ENCODE results near the gene MLLT6.

MLLT6 gene

GRCh38 chr17:38709104-38709820, 4.2 kb downstream of the MLLT6 start:
- Histone ChIP-seq H3K27ac (ENCODE audit: low read length) (no peak overlapping the region), H2AFZ (ENCODE audit: low read depth, low read length) (no peak overlapping the region), H3K4me1 (ENCODE audit: low read length) (peaks cover 9% of the 10 kb centered on the region), H3K79me2 (ENCODE audit: low read length) (peaks cover 60% of the 10 kb centered on the region), H3K9ac (ENCODE audit: low read length) (no peak overlapping the region), H3K27me3 (ENCODE audit: low read depth, low read length) (no peaks in the 10 kb centered on the region), H3K36me3 (replicated peaks; ENCODE audit: low read depth, low read length) (peaks cover 60% of the 10 kb centered on the region), H4K20me1 (ENCODE audit: insufficient read depth, low read length) (peaks cover 24% of the 10 kb centered on the region), H3K4me2 (ENCODE audit: low read length) (no peak overlapping the region), H3K4me3 (ENCODE audit: low read length) (no peak overlapping the region), H3K9me3 (ENCODE audit: insufficient read depth, low read length) (no peaks in the 10 kb centered on the region)
- no peak for TF ChIP-seq EZH2phosphoT487 (IDR thresholded peaks at IDR 0.05; ENCODE audit: low read depth)
- TF ChIP-seq CTCF (IDR thresholded peaks at IDR 0.05; ENCODE audit: low read depth, low read length) = no peak

- Histone ChIP-seq H3K9me3 (ENCODE audit: insufficient read depth, low read length) (no peaks in the 10 kb centered on the region), H3K4me2 (ENCODE audit: low read length) (no peak overlapping the region), H3K36me3 (replicated peaks; ENCODE audit: low read depth, low read length) (peaks cover 63% of the 10 kb centered on the region), H3K27me3 (ENCODE audit: low read depth, low read length) (no peaks in the 10 kb centered on the region), H3K4me3 (ENCODE audit: low read length) (no peak overlapping the region), H3K9ac (ENCODE audit: low read length) (no peak overlapping the region), H3K79me2 (ENCODE audit: low read length) (peaks cover 52% of the 10 kb centered on the region), H3K4me1 (ENCODE audit: low read length) (peaks cover 15% of the 10 kb centered on the region), H3K27ac (ENCODE audit: low read length) (no peak overlapping the region), H2AFZ (ENCODE audit: low read depth, low read length) (no peak overlapping the region), H4K20me1 (ENCODE audit: insufficient read depth, low read length) (peaks cover 24% of the 10 kb centered on the region)
- TF ChIP-seq CTCF (IDR thresholded peaks at IDR 0.05; ENCODE audit: low read depth, low read length) (no peak), EZH2phosphoT487 (IDR thresholded peaks at IDR 0.05; ENCODE audit: low read depth) (no peak)
These were observed 5.0 kb downstream of the MLLT6 start for GRCh38 chr17:38709864-38710603.

DNA sequence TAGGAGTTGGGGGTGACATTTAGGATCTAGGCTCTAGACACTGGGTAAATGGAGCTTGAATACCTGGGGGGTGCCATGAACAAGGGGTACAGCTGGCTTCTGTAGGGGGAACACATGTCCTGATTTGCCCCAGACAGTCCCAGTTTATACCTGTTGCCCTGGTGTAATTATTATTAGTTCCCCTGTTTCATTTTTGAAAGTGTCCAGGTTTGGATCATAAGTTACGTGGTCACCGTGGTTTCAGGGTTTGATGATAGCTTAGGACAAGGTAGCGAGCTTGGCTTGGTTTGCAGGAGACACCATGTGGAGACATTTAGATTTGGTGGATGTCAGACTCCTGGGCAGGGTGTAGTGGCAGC, 5.5 kb downstream of the MLLT6 start:
- Histone ChIP-seq H3K4me2 (ENCODE audit: low read length) (no peak overlapping the region), H3K27ac (ENCODE audit: low read length) (no peak overlapping the region), H3K9ac (ENCODE audit: low read length) (no peak overlapping the region), H3K36me3 (replicated peaks; ENCODE audit: low read depth, low read length) (peaks cover 67% of the 10 kb centered on the region), H3K27me3 (ENCODE audit: low read depth, low read length) (no peaks in the 10 kb centered on the region), H3K4me1 (ENCODE audit: low read length) (peaks cover 20% of the 10 kb centered on the region), H3K79me2 (ENCODE audit: low read length) (peaks cover 48% of the 10 kb centered on the region), H3K4me3 (ENCODE audit: low read length) (no peak overlapping the region), H4K20me1 (ENCODE audit: insufficient read depth, low read length) (peaks cover 24% of the 10 kb centered on the region), H2AFZ (ENCODE audit: low read depth, low read length) (no peak overlapping the region), H3K9me3 (ENCODE audit: insufficient read depth, low read length) (no peaks in the 10 kb centered on the region)
- TF ChIP-seq CTCF (IDR thresholded peaks at IDR 0.05; ENCODE audit: low read depth, low read length) (no peak), EZH2phosphoT487 (IDR thresholded peaks at IDR 0.05; ENCODE audit: low read depth) (no peak)

- no peaks in the 10 kb centered on the region for H3K27me3 ChIP-seq (ENCODE audit: low read depth, low read length)
- no peak for TF ChIP-seq CTCF (IDR thresholded peaks at IDR 0.05; ENCODE audit: low read depth, low read length)
- H3K9me3 ChIP-seq (ENCODE audit: insufficient read depth, low read length) = no peaks in the 10 kb centered on the region
- H2AFZ ChIP-seq (ENCODE audit: low read depth, low read length) = no peak overlapping the region
- H3K79me2 ChIP-seq (ENCODE audit: low read length) = peaks cover 44% of the 10 kb centered on the region
- H3K27ac ChIP-seq (ENCODE audit: low read length) = no peak overlapping the region
- no peak overlapping the region for H3K4me3 ChIP-seq (ENCODE audit: low read length)
- peaks cover 71% of the 10 kb centered on the region for H3K36me3 ChIP-seq (replicated peaks; ENCODE audit: low read depth, low read length)
- peaks cover 24% of the 10 kb centered on the region for H4K20me1 ChIP-seq (ENCODE audit: insufficient read depth, low read length)
- no peak overlapping the region for H3K9ac ChIP-seq (ENCODE audit: low read length)
- H3K4me2 ChIP-seq (ENCODE audit: low read length) = no peak overlapping the region
- peaks cover 24% of the 10 kb centered on the region for H3K4me1 ChIP-seq (ENCODE audit: low read length)
These were observed 5.9 kb downstream of the MLLT6 start for GRCh38 chr17:38710985-38711384.

All from OCI-LY3 (cell line).